ENCODE data around the gene CFAP206.

DNA sequence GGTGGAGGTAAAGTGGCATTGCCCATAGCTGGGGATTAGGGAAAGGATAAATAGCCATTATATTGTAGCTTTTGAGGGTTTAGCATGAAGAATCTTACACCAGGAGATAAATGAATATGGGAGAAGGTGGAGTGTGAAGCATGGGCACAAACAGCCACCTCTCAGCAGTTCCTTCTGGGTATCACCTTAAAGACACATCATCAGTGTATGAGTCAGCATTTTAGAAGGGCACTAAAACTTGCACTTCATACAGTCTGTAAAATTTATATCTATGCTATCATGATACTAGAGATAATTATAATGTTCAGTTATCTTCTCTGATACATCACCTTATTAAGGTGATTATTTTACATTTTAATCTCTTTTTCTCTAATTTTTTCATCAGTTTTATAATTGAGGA lies 90.3 kb downstream of the CFAP206 start:
- TF ChIP-seq, protein P1, sequence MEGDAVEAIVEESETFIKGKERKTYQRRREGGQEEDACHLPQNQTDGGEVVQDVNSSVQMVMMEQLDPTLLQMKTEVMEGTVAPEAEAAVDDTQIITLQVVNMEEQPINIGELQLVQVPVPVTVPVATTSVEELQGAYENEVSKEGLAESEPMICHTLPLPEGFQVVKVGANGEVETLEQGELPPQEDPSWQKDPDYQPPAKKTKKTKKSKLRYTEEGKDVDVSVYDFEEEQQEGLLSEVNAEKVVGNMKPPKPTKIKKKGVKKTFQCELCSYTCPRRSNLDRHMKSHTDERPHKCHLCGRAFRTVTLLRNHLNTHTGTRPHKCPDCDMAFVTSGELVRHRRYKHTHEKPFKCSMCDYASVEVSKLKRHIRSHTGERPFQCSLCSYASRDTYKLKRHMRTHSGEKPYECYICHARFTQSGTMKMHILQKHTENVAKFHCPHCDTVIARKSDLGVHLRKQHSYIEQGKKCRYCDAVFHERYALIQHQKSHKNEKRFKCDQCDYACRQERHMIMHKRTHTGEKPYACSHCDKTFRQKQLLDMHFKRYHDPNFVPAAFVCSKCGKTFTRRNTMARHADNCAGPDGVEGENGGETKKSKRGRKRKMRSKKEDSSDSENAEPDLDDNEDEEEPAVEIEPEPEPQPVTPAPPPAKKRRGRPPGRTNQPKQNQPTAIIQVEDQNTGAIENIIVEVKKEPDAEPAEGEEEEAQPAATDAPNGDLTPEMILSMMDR (IDR thresholded peaks at IDR 0.05) = no peak
- no peak for TF ChIP-seq POLR2AphosphoS5 (IDR thresholded peaks at IDR 0.05)

All from sigmoid colon (tissue), 4 donors.